ENCODE measurements around the gene DUSP28. TPM values are rescaled to one million over a fixed set of nuclear protein-coding genes. Genes with fewer than 3 reads are reported as not detected.

DUSP28 gene
- total and polyA plus RNA-seq, 2 of the 13 experiments (the other 11 are each of a cell fraction or from before 2014, with no cell fraction given) = 5.2 to 8.6 TPM

- ATAC-seq (no peak), DNase-seq (ENCODE audit: low spot score) (no peak), FAIRE-seq (no peak)
- Histone ChIP-seq H3K4me2 (ENCODE audit: low read depth, low read length) (no peak overlapping the region), H3K79me2 (ENCODE audit: insufficient read depth, low read length) (no peaks in the 10 kb centered on the region), H3K27ac (ENCODE audit: extremely low read length, insufficient read depth, low read length) (no peak overlapping the region), H3K9ac (ENCODE audit: insufficient read depth, low read depth, low read length) (no peak overlapping the region), H3K27me3 (ENCODE audit: control insufficient read depth in 1 of 2, insufficient read depth in 2 of 2, low read length in 2 of 2) (no peaks in the 10 kb centered on the region), H4K20me1 (ENCODE audit: insufficient read depth, low read length) (no peaks in the 10 kb centered on the region), H3K36me3 (replicated peaks in 1 of 2; ENCODE audit: control insufficient read depth in 1 of 2, insufficient read depth in 2 of 2, low read length in 2 of 2) (peaks cover 21 to 43% of the 10 kb centered on the region in 2 experiments), H3K4me3 (replicated peaks in 1 of 3; ENCODE audit: insufficient read depth in 1 of 3, low read depth in 2 of 3, low read length in 3 of 3) (no peak overlapping the region), H3K9me3 (ENCODE audit: low read length) (peaks cover 18% of the 10 kb centered on the region), H2AFZ (ENCODE audit: low read length) (no peak overlapping the region), H3K4me1 (ENCODE audit: insufficient read depth, low read length) (no peaks in the 10 kb centered on the region)
- in situ Hi-C loops (cut with HindIII; ENCODE audit: extremely low pct_ligation_motif_present, low pct_unique_long_range_greater_than_20kb) = loop anchor here (10.0 kb wide), 1 partner anchor 182 kb away; no protein-coding TSS in a partner anchor
- POLR2A ChIA-PET = no interaction called here
- TF ChIP-seq TCF7 (IDR thresholded peaks at IDR 0.05; ENCODE audit: low read depth) (no peak), ZNF251 (CRISPR knock-in tag; IDR thresholded peaks at IDR 0.05) (no peak), ZNF562 (CRISPR knock-in tag; IDR thresholded peaks at IDR 0.05; ENCODE audit: borderline replicate concordance) (no peak), KDM5B (CRISPR knock-in tag; IDR thresholded peaks at IDR 0.05; ENCODE audit: borderline replicate concordance) (no peak), BCL6 (CRISPR knock-in tag; IDR thresholded peaks at IDR 0.05) (no peak), ZNF652 (CRISPR knock-in tag; IDR thresholded peaks at IDR 0.05; ENCODE audit: borderline replicate concordance, low read depth) (no peak), NCOR1 (IDR thresholded peaks at IDR 0.05; ENCODE audit: borderline replicate concordance, low read length) (no peak)
- CTCF ChIA-PET (ENCODE audit: low intra/inter-chr PET ratio, low total read pairs) = no interaction called here
- WGBS (ENCODE audit: low lambda C conversion rate) = 97% methylated on average over 12 of the region's 12 CpGs
- BruUV-seq (replicated peaks) = no TSS peak
- intact Hi-C loops (cut with micrococcal nuclease; ENCODE audit: unreplicated experiment) = no loop called here
These were observed 37.8 kb upstream of the DUSP28 start for GRCh38 chr2:240522406-240522805.

- no peak overlapping the region for H3K27ac ChIP-seq (ENCODE audit: extremely low read length, insufficient read depth, low read length)
- H2AFZ ChIP-seq (ENCODE audit: low read length) = no peak overlapping the region
- intact Hi-C loops (cut with micrococcal nuclease; ENCODE audit: unreplicated experiment) = no loop called here
- peaks cover 23 to 44% of the 10 kb centered on the region in 2 experiments for H3K36me3 ChIP-seq (replicated peaks in 1 of 2; ENCODE audit: control insufficient read depth in 1 of 2, insufficient read depth in 2 of 2, low read length in 2 of 2)
- ATAC-seq = no peak
- no peak for DNase-seq (ENCODE audit: low spot score)
- no peak for FAIRE-seq
- H3K4me3 ChIP-seq (replicated peaks in 1 of 3; ENCODE audit: insufficient read depth in 1 of 3, low read depth in 2 of 3, low read length in 3 of 3) = no peak overlapping the region
- H3K79me2 ChIP-seq (ENCODE audit: insufficient read depth, low read length) = no peaks in the 10 kb centered on the region
- ChIA-PET CTCF (ENCODE audit: low intra/inter-chr PET ratio, low total read pairs) (no interaction called here), POLR2A (no interaction called here)
- H3K27me3 ChIP-seq (ENCODE audit: control insufficient read depth in 1 of 2, insufficient read depth in 2 of 2, low read length in 2 of 2) = no peaks in the 10 kb centered on the region
- H3K4me1 ChIP-seq (ENCODE audit: insufficient read depth, low read length) = no peaks in the 10 kb centered on the region
- in situ Hi-C loops (cut with HindIII; ENCODE audit: extremely low pct_ligation_motif_present, low pct_unique_long_range_greater_than_20kb) = loop anchor here (10.0 kb wide), 1 partner anchor 181 kb away; no protein-coding TSS in a partner anchor
- WGBS (ENCODE audit: low lambda C conversion rate) = 98% methylated on average over 25 of the region's 32 CpGs
- no peaks in the 10 kb centered on the region for H4K20me1 ChIP-seq (ENCODE audit: insufficient read depth, low read length)
- no peak overlapping the region for H3K4me2 ChIP-seq (ENCODE audit: low read depth, low read length)
- peaks cover 18% of the 10 kb centered on the region for H3K9me3 ChIP-seq (ENCODE audit: low read length)
- no peak overlapping the region for H3K9ac ChIP-seq (ENCODE audit: insufficient read depth, low read depth, low read length)
- no TSS peak for BruUV-seq (replicated peaks)
- no peak for TF ChIP-seq ZIK1 (CRISPR knock-in tag; IDR thresholded peaks at IDR 0.05; ENCODE audit: borderline replicate concordance, low read depth)
- peak; percentile 14; the same call in 1 of the 2 replicates for TF ChIP-seq ZNF687 (CRISPR knock-in tag; IDR thresholded peaks at IDR 0.05)
- no peak for TF ChIP-seq CERS6 (CRISPR knock-in tag; IDR thresholded peaks at IDR 0.05)
These were observed 36.5 kb upstream of the DUSP28 start for GRCh38 chr2:240523451-240524281.
